Measurements from ENCODE around the gene GNB2. TPM values are rescaled to one million over a fixed set of nuclear protein-coding genes. Genes with fewer than 3 reads are reported as not detected.

GNB2 gene
- total and polyA plus RNA-seq, 2 of the 13 experiments (the other 11 are each of a cell fraction or from before 2014, with no cell fraction given): 48.3 to 67.1 TPM

- TF ChIP-seq ZNF691 (CRISPR knock-in tag; IDR thresholded peaks at IDR 0.05; ENCODE audit: borderline replicate concordance, low read depth) (0 out of 2 replicates have a peak, but pooled peaks have one; percentile 43), SOX13 (IDR thresholded peaks at IDR 0.05) (no peak), SOX13 (CRISPR knock-in tag; conservative IDR thresholded peaks at IDR 0.05 in 1 of 2, IDR thresholded peaks at IDR 0.05 in 1 of 2) (peak in 1 of 2 experiments; percentile 75; a peak in 2 of 4 replicates), TBX2 (CRISPR knock-in tag; IDR thresholded peaks at IDR 0.05; ENCODE audit: borderline replicate concordance) (no peak; the same call in 1 of the 2 replicates), NCOR1 (IDR thresholded peaks at IDR 0.05; ENCODE audit: borderline replicate concordance, low read length) (peak; percentile 83), KDM4B (CRISPR knock-in tag; IDR thresholded peaks at IDR 0.05) (peak; percentile 54; the same call in 1 of the 2 replicates), ZNF816 (CRISPR knock-in tag; IDR thresholded peaks at IDR 0.05; ENCODE audit: borderline replicate concordance) (no peak), FOXA3 (CRISPR knock-in tag; IDR thresholded peaks at IDR 0.05) (peak; percentile 37), ARNTL (CRISPR knock-in tag; IDR thresholded peaks at IDR 0.05) (peak; percentile 56), TFAP4 (IDR thresholded peaks at IDR 0.05; ENCODE audit: borderline replicate concordance, low read depth) (peak; percentile 16; the same call in 1 of the 2 replicates), NR2C2 (CRISPR knock-in tag; IDR thresholded peaks at IDR 0.05; ENCODE audit: borderline replicate concordance) (peak; percentile 60; the same call in 1 of the 2 replicates), PAXIP1 (CRISPR knock-in tag; conservative IDR thresholded peaks at IDR 0.05) (peak; percentile 95), ZBTB25 (CRISPR knock-in tag; IDR thresholded peaks at IDR 0.05) (0 out of 2 replicates have a peak, but pooled peaks have one; percentile 34), ZNF614 (CRISPR knock-in tag; IDR thresholded peaks at IDR 0.05; ENCODE audit: borderline replicate concordance) (peak; percentile 51; the same call in 1 of the 2 replicates), SALL1 (CRISPR knock-in tag; IDR thresholded peaks at IDR 0.05) (peak; percentile 81), TARDBP (CRISPR knock-in tag; IDR thresholded peaks at IDR 0.05) (peak; percentile 55; the same call in 1 of the 2 replicates), ZNF607 (CRISPR knock-in tag; IDR thresholded peaks at IDR 0.05; ENCODE audit: borderline replicate concordance) (0 out of 2 replicates have a peak, but pooled peaks have one; percentile 19), KAT2B (IDR thresholded peaks at IDR 0.05; ENCODE audit: borderline replicate concordance, low read depth, low read length) (no peak), NONO (IDR thresholded peaks at IDR 0.05) (no peak), NONO (CRISPR knock-in tag; conservative IDR thresholded peaks at IDR 0.05) (peak; percentile 64; the same call in 1 of the 2 replicates), DDIT3 (CRISPR knock-in tag; IDR thresholded peaks at IDR 0.05) (no peak), ZSCAN30 (CRISPR knock-in tag; IDR thresholded peaks at IDR 0.05) (no peak), HNRNPL (IDR thresholded peaks at IDR 0.05; ENCODE audit: low read depth, low read length) (peak; percentile 72; the same call in 1 of the 2 replicates), FOXO1 (CRISPR knock-in tag; IDR thresholded peaks at IDR 0.05) (peak; percentile 81; the same call in 1 of the 2 replicates), ZNF761 (CRISPR knock-in tag; conservative IDR thresholded peaks at IDR 0.05) (0 out of 2 replicates have a peak, but pooled peaks have one; percentile 19)
Observed at GRCh38 chr7:100641463-100641859, 32.1 kb upstream of the GNB2 start, which contains the start of gene TFR2 (continued).
